ENCODE data around the gene CHMP1A. TPM values are rescaled to one million over a fixed set of nuclear protein-coding genes. Genes with fewer than 3 reads are reported as not detected.

Gene CHMP1A
- polyA plus RNA-seq, 1 donor (not counting 4 experiments of a cell fraction or from before 2014, with no cell fraction given): 64.1 TPM

DNA sequence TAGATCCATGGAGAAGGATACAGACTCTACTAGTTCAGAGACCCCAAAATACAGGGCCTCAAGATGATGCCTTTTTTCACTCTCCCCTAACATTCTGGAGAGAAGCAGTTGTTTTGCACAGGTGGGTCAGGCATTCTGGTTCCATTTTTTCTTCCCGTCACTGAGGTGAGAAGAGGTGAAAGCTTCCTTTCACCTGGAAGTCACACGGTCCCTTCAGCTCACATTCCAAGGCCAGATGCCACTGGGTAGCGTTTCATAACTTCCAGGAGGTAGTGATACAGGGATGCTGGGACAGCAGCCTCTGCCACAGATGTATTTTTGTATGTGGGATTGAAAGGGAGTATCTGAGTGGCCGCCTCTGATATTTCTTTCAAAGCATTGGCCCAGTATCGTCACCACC is 30.9 kb upstream of the CHMP1A start:
- Histone ChIP-seq H3K4me3 (ENCODE audit: control insufficient read depth in 2 of 3, extremely low read depth in 1 of 3, insufficient read depth in 2 of 3, low read depth in 1 of 3, low read length in 3 of 3) (no peak overlapping the region), H3K79me2 (ENCODE audit: control insufficient read depth, insufficient read depth, low read length) (peaks cover 24% of the 10 kb centered on the region), H2AFZ (ENCODE audit: control insufficient read depth, low read length) (no peak overlapping the region), H3K9ac (ENCODE audit: control insufficient read depth, extremely low read depth, insufficient read depth, low read length) (no peak overlapping the region), H3K4me1 (ENCODE audit: control insufficient read depth, extremely low read depth, insufficient read depth, low read length) (peaks cover 8% of the 10 kb centered on the region), H3K27me3 (ENCODE audit: control insufficient read depth, extremely low read depth, insufficient read depth, low read length) (no peaks in the 10 kb centered on the region), H4K20me1 (ENCODE audit: control insufficient read depth, extremely low read depth, insufficient read depth, low read length) (no peaks in the 10 kb centered on the region), H3K27ac (ENCODE audit: control insufficient read depth, insufficient read depth, low read length) (no peak overlapping the region), H3K9me1 (ENCODE audit: control insufficient read depth, extremely low read depth, insufficient read depth, low read length) (no peaks in the 10 kb centered on the region), H3K9me3 (ENCODE audit: control insufficient read depth, low read depth, low read length) (no peaks in the 10 kb centered on the region), H3K36me3 (ENCODE audit: control insufficient read depth in 2 of 2, extremely low read depth in 1 of 2, insufficient read depth in 2 of 2, low read length in 2 of 2) (peaks cover 21 to 33% of the 10 kb centered on the region in 2 experiments), H3K4me2 (ENCODE audit: control insufficient read depth, extremely low read depth, insufficient read depth, low read depth, low read length) (no peak overlapping the region)
- TF ChIP-seq EZH2 (IDR thresholded peaks at IDR 0.05; ENCODE audit: low read length): no peak
- TF ChIP-seq, protein P1, sequence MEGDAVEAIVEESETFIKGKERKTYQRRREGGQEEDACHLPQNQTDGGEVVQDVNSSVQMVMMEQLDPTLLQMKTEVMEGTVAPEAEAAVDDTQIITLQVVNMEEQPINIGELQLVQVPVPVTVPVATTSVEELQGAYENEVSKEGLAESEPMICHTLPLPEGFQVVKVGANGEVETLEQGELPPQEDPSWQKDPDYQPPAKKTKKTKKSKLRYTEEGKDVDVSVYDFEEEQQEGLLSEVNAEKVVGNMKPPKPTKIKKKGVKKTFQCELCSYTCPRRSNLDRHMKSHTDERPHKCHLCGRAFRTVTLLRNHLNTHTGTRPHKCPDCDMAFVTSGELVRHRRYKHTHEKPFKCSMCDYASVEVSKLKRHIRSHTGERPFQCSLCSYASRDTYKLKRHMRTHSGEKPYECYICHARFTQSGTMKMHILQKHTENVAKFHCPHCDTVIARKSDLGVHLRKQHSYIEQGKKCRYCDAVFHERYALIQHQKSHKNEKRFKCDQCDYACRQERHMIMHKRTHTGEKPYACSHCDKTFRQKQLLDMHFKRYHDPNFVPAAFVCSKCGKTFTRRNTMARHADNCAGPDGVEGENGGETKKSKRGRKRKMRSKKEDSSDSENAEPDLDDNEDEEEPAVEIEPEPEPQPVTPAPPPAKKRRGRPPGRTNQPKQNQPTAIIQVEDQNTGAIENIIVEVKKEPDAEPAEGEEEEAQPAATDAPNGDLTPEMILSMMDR (optimal IDR thresholded peaks at IDR 0.05 in 1 of 3, IDR thresholded peaks at IDR 0.05 in 1 of 3, conservative IDR thresholded peaks at IDR 0.05 in 1 of 3; ENCODE audit: extremely low read depth in 1 of 3, insufficient read depth in 2 of 3, low read length in 3 of 3): no peak
- dilution Hi-C loops (cut with MboI; ENCODE audit: extremely low pct_ligation_motif_present, low sequenced_read_pairs): no loop called here
- DNase-seq (ENCODE audit: low read depth, low spot score) (no peak), FAIRE-seq (no peak)

DNA sequence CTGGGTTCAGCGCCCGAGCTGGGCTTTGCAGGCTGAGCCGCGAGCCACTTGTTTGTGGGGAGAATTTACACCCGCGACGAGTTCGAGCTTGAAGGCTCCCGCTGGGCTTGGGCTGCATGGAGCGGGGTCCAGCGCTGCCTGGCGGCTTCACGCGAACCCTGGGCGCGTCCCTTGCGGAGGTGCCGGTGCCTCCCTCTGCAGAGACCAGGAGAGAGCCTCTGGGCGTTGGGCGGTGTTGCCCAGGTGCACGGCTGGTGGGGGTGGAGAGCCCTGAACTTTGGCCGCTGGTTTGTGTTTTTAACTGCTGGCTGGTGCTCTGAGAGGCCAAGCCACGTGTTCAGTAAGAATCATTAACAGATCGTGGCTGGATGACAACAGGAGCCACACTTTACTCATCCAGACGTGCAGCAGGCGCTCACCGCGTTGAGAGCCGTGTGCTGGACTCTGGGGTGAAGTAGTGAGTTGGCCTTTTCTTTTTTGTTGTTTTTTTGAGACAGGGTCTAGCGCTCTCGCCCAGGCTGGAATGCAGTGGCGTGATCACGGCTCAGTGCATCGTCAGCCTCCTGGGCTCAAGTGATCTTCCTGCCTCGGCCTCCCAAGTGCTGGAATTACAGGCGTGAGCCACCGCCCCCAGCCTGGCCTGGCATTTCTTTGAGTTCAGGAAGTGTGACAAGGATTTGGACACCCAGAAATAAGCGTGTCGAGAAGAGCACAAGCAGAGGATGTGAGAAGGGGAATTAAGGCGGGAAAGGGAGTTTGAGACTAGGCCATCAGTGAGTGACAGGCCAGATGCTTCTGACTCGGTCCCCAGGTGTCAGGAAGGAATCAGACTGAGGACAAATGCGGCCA is 29.8 kb upstream of the CHMP1A start:
- dilution Hi-C loops (cut with MboI; ENCODE audit: extremely low pct_ligation_motif_present, low sequenced_read_pairs): no loop called here
- no peaks in the 10 kb centered on the region for H3K9me1 ChIP-seq (ENCODE audit: control insufficient read depth, extremely low read depth, insufficient read depth, low read length)
- H3K9ac ChIP-seq (ENCODE audit: control insufficient read depth, extremely low read depth, insufficient read depth, low read length): peak overlapping the region; percentile 85
- peak overlapping the region; percentile 60 to 96 (median 93) for H3K4me3 ChIP-seq (ENCODE audit: control insufficient read depth in 2 of 3, extremely low read depth in 1 of 3, insufficient read depth in 2 of 3, low read depth in 1 of 3, low read length in 3 of 3)
- no peak for TF ChIP-seq EZH2 (IDR thresholded peaks at IDR 0.05; ENCODE audit: low read length)
- TF ChIP-seq, protein P1 (optimal IDR thresholded peaks at IDR 0.05 in 1 of 3, IDR thresholded peaks at IDR 0.05 in 1 of 3, conservative IDR thresholded peaks at IDR 0.05 in 1 of 3; ENCODE audit: extremely low read depth in 1 of 3, insufficient read depth in 2 of 3, low read length in 3 of 3): peak in 1 of 3 experiments; percentile 7
- H4K20me1 ChIP-seq (ENCODE audit: control insufficient read depth, extremely low read depth, insufficient read depth, low read length): no peaks in the 10 kb centered on the region
- no peaks in the 10 kb centered on the region for H3K9me3 ChIP-seq (ENCODE audit: control insufficient read depth, low read depth, low read length)
- H3K79me2 ChIP-seq (ENCODE audit: control insufficient read depth, insufficient read depth, low read length): peaks cover 24% of the 10 kb centered on the region
- DNase-seq (ENCODE audit: low read depth, low spot score): no peak
- peaks cover 8% of the 10 kb centered on the region for H3K4me1 ChIP-seq (ENCODE audit: control insufficient read depth, extremely low read depth, insufficient read depth, low read length)
- H3K4me2 ChIP-seq (ENCODE audit: control insufficient read depth, extremely low read depth, insufficient read depth, low read depth, low read length): peak overlapping the region; percentile 94
- peak overlapping the region; percentile 62 for H2AFZ ChIP-seq (ENCODE audit: control insufficient read depth, low read length)
- peaks cover 20 to 27% of the 10 kb centered on the region in 2 experiments for H3K36me3 ChIP-seq (ENCODE audit: control insufficient read depth in 2 of 2, extremely low read depth in 1 of 2, insufficient read depth in 2 of 2, low read length in 2 of 2)
- H3K27me3 ChIP-seq (ENCODE audit: control insufficient read depth, extremely low read depth, insufficient read depth, low read length): no peaks in the 10 kb centered on the region
- peak; percentile 34 for FAIRE-seq
- H3K27ac ChIP-seq (ENCODE audit: control insufficient read depth, insufficient read depth, low read length): peak overlapping the region; percentile 56
